Measurements from ENCODE around the gene ASRGL1.

DNA sequence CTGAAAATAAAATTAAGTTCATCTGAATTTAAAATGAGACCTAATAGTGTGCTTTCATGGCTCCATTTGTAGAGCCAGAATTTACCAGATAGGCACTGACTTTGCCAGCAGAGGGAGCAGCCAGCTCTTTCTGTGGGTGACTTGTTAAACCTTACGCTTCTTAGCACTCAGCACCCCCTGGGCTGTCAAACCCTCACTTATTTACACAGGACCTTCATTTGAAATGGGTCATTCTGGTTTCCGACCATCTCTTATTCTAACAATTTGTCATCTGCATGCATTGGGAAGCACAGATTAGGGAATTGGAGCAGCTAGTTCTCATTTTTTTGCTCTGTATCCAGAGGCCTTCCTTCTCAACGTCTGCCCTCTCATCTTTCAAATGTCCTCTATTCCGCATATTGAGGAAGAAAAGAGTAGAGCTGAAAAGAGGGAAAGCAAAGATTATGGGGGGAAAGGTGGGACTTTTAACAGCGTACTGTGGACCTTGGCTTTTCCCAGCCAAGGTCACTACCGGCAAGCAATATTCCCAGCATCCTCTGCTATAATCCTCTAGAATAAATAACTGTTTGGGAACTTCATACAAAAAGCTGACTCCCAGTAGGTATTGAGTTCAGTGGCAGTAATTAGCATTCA, 3.1 kb downstream of the ASRGL1 start:
- TF ChIP-seq BACH2 (CRISPR knock-in tag; IDR thresholded peaks at IDR 0.05; ENCODE audit: borderline replicate concordance): no peak
- TF ChIP-seq ARNTL (CRISPR knock-in tag; IDR thresholded peaks at IDR 0.05; ENCODE audit: borderline replicate concordance, low read depth): no peak
- TF ChIP-seq GLIS3 (CRISPR knock-in tag; IDR thresholded peaks at IDR 0.05): no peak
- TF ChIP-seq, protein P1, sequence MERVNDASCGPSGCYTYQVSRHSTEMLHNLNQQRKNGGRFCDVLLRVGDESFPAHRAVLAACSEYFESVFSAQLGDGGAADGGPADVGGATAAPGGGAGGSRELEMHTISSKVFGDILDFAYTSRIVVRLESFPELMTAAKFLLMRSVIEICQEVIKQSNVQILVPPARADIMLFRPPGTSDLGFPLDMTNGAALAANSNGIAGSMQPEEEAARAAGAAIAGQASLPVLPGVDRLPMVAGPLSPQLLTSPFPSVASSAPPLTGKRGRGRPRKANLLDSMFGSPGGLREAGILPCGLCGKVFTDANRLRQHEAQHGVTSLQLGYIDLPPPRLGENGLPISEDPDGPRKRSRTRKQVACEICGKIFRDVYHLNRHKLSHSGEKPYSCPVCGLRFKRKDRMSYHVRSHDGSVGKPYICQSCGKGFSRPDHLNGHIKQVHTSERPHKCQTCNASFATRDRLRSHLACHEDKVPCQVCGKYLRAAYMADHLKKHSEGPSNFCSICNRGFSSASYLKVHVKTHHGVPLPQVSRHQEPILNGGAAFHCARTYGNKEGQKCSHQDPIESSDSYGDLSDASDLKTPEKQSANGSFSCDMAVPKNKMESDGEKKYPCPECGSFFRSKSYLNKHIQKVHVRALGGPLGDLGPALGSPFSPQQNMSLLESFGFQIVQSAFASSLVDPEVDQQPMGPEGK (CRISPR knock-in tag; IDR thresholded peaks at IDR 0.05; ENCODE audit: borderline replicate concordance): no peak
- TF ChIP-seq, protein P2, sequence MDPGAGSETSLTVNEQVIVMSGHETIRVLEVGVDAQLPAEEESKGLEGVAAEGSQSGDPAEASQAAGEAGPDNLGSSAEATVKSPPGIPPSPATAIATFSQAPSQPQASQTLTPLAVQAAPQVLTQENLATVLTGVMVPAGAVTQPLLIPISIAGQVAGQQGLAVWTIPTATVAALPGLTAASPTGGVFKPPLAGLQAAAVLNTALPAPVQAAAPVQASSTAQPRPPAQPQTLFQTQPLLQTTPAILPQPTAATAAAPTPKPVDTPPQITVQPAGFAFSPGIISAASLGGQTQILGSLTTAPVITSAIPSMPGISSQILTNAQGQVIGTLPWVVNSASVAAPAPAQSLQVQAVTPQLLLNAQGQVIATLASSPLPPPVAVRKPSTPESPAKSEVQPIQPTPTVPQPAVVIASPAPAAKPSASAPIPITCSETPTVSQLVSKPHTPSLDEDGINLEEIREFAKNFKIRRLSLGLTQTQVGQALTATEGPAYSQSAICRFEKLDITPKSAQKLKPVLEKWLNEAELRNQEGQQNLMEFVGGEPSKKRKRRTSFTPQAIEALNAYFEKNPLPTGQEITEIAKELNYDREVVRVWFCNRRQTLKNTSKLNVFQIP (CRISPR knock-in tag; IDR thresholded peaks at IDR 0.05; ENCODE audit: borderline replicate concordance, low read depth): no peak
- TF ChIP-seq ZNF8 (CRISPR knock-in tag; IDR thresholded peaks at IDR 0.05): no peak
- TF ChIP-seq, protein P3, sequence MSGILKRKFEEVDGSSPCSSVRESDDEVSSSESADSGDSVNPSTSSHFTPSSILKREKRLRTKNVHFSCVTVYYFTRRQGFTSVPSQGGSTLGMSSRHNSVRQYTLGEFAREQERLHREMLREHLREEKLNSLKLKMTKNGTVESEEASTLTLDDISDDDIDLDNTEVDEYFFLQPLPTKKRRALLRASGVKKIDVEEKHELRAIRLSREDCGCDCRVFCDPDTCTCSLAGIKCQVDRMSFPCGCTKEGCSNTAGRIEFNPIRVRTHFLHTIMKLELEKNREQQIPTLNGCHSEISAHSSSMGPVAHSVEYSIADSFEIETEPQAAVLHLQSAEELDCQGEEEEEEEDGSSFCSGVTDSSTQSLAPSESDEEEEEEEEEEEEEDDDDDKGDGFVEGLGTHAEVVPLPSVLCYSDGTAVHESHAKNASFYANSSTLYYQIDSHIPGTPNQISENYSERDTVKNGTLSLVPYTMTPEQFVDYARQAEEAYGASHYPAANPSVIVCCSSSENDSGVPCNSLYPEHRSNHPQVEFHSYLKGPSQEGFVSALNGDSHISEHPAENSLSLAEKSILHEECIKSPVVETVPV (CRISPR knock-in tag; IDR thresholded peaks at IDR 0.05): no peak

Data from SK-N-SH treated with all-trans-retinoic acid at 6 μM for 48 hours (cell line).